ENCODE measurements around the gene TTLL5. TPM values are rescaled to one million over a fixed set of nuclear protein-coding genes. Genes with fewer than 3 reads are reported as not detected.

Gene TTLL5
- total RNA-seq, 1 experiment from 2014 or later: 34.7 TPM

DNA sequence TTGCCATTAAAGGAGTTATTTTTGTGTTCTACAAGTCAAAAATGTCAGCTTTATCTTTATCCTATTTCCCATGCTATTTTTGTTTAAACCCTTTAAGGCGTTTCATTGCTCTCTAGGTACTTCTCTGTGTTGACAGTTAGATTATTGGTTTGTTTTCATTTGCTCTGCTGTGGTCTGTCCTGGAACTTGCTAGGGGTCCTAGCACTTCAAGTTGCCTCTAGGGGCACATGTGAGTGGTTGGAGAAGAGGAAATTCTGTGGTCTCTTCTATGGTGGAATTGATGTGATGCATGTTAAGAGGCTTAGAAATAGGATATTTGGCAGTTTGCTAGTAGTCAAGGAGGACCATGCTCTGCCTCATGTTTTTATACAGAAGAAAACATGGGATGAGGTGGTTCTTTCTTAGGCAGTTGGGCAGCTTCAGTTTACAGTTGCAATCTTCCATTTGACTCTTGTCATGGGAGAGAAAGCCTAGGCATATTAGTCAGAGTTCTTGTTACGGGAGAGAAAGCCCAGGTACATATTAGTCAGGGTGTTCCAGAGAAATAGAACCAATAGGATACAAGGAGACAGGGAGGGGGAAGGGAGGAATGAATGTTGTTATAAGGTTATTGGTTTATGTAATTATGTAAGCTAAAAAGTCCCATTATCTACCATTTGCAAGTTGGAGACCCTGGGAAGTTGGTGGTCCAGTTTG is 14.4 kb downstream of the TTLL5 start:
- Histone ChIP-seq H3K9me3 (ENCODE audit: low read length) (no peaks in the 10 kb centered on the region), H3K4me2 (ENCODE audit: low read length) (no peak overlapping the region), H4K20me1 (ENCODE audit: low read length) (no peaks in the 10 kb centered on the region), H3K27me3 (ENCODE audit: low read length) (no peaks in the 10 kb centered on the region), H3K9ac (ENCODE audit: low read length) (no peak overlapping the region), H3K4me3 (ENCODE audit: low read length) (no peak overlapping the region), H3K36me3 (ENCODE audit: low read depth, low read length) (peaks cover 4% of the 10 kb centered on the region), H3F3A (ENCODE audit: low read length, unreplicated experiment) (no peaks in the 10 kb centered on the region), H3K27ac (ENCODE audit: low read length) (no peak overlapping the region), H2AFZ (ENCODE audit: low read length) (no peak overlapping the region), H3K9me2 (replicated peaks; ENCODE audit: low read length) (no peaks in the 10 kb centered on the region), H3K79me2 (ENCODE audit: low read length) (no peaks in the 10 kb centered on the region), H3K4me1 (ENCODE audit: insufficient read depth, low read length) (peaks cover 6% of the 10 kb centered on the region; the same call in 1 of the 2 replicates)
- CTCF ChIA-PET: no interaction called here
- POLR2A ChIA-PET (ENCODE audit: unreplicated experiment): no interaction called here
- DNase-seq: peak; percentile 26
- BruUV-seq (replicated peaks): no TSS peak
- ATAC-seq: no peak
- TF ChIP-seq, protein P1, sequence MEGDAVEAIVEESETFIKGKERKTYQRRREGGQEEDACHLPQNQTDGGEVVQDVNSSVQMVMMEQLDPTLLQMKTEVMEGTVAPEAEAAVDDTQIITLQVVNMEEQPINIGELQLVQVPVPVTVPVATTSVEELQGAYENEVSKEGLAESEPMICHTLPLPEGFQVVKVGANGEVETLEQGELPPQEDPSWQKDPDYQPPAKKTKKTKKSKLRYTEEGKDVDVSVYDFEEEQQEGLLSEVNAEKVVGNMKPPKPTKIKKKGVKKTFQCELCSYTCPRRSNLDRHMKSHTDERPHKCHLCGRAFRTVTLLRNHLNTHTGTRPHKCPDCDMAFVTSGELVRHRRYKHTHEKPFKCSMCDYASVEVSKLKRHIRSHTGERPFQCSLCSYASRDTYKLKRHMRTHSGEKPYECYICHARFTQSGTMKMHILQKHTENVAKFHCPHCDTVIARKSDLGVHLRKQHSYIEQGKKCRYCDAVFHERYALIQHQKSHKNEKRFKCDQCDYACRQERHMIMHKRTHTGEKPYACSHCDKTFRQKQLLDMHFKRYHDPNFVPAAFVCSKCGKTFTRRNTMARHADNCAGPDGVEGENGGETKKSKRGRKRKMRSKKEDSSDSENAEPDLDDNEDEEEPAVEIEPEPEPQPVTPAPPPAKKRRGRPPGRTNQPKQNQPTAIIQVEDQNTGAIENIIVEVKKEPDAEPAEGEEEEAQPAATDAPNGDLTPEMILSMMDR (conservative IDR thresholded peaks at IDR 0.05; ENCODE audit: low read depth, low read length): peak; percentile 44; the same call in 1 of the 2 replicates
- no peak for TF ChIP-seq EZH2 (IDR thresholded peaks at IDR 0.05; ENCODE audit: low read length, unreplicated experiment)
- intact Hi-C loops (cut with micrococcal nuclease): no loop called here

DNA sequence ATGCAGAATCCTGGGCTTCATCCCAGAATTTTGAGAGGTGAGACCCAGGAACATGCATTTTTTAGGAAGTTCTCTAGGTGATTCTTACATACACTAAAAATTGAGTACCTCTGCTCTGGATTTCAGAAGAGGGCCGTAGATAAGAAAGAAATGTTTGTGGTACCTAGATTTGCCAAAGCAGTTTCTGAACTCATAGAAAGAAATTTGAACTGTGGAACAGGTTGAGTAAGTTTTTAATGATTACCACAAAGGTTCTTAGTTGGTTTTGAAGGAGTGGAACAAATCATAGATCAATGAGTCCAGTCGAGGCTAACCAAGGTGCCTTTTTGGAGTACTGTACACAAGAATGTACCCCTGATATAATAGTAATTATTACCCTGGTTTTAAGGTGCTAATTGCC is 24.9 kb downstream of the TTLL5 start:
- Histone ChIP-seq H3K4me2 (ENCODE audit: low read length) (no peak overlapping the region), H3K4me1 (ENCODE audit: insufficient read depth, low read length) (no peaks in the 10 kb centered on the region), H3K27ac (ENCODE audit: low read length) (no peak overlapping the region), H4K20me1 (ENCODE audit: low read length) (no peaks in the 10 kb centered on the region), H3K79me2 (ENCODE audit: low read length) (no peaks in the 10 kb centered on the region), H3F3A (ENCODE audit: low read length, unreplicated experiment) (no peaks in the 10 kb centered on the region), H3K27me3 (ENCODE audit: low read length) (no peaks in the 10 kb centered on the region), H2AFZ (ENCODE audit: low read length) (no peak overlapping the region), H3K9me2 (replicated peaks; ENCODE audit: low read length) (no peaks in the 10 kb centered on the region), H3K4me3 (ENCODE audit: low read length) (no peak overlapping the region), H3K9ac (ENCODE audit: low read length) (no peak overlapping the region), H3K9me3 (ENCODE audit: low read length) (no peaks in the 10 kb centered on the region), H3K36me3 (ENCODE audit: low read depth, low read length) (peaks cover 31% of the 10 kb centered on the region; the same call in 1 of the 2 replicates)
- ChIA-PET CTCF (no interaction called here), POLR2A (ENCODE audit: unreplicated experiment) (no interaction called here)
- TF ChIP-seq, protein P1 (conservative IDR thresholded peaks at IDR 0.05; ENCODE audit: low read depth, low read length): no peak
- TF ChIP-seq EZH2phosphoT487 (IDR thresholded peaks at IDR 0.05; ENCODE audit: borderline replicate concordance, low read length) (no peak), EZH2 (IDR thresholded peaks at IDR 0.05; ENCODE audit: low read length, unreplicated experiment) (no peak)
- DNase-seq: no peak
- no peak for ATAC-seq
- intact Hi-C loops (cut with micrococcal nuclease): no loop called here
- BruUV-seq (replicated peaks): no TSS peak

DNA sequence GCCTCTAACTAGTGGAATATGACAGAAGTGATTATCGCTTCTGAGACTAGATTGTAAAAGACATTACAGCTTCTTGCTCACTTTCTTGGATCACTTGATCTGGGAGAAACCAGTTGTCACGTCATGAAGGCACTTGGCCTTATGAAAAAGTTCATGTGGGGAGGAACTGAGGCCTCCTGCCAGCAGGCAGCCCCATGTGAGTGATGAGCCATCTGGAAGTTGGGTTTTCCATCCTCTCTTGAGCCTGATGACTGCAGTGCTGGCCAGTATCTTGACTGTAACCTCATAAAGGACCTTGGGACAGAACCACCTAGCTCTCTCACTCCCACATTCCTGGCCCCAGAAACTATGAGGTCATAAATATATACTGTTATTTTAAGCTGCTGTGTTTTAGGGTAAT is 28.0 kb downstream of the TTLL5 start:
- TF ChIP-seq EZH2phosphoT487 (IDR thresholded peaks at IDR 0.05; ENCODE audit: borderline replicate concordance, low read length) (no peak), EZH2 (IDR thresholded peaks at IDR 0.05; ENCODE audit: low read length, unreplicated experiment) (no peak)
- TF ChIP-seq, protein P1 (conservative IDR thresholded peaks at IDR 0.05; ENCODE audit: low read depth, low read length): no peak
- ATAC-seq: no peak
- Histone ChIP-seq H3K4me2 (ENCODE audit: low read length) (no peak overlapping the region), H3K9ac (ENCODE audit: low read length) (no peak overlapping the region), H2AFZ (ENCODE audit: low read length) (no peak overlapping the region), H3K4me1 (ENCODE audit: insufficient read depth, low read length) (no peaks in the 10 kb centered on the region), H3K9me3 (ENCODE audit: low read length) (no peaks in the 10 kb centered on the region), H3K79me2 (ENCODE audit: low read length) (no peaks in the 10 kb centered on the region), H3K27ac (ENCODE audit: low read length) (no peak overlapping the region), H3K9me2 (replicated peaks; ENCODE audit: low read length) (no peaks in the 10 kb centered on the region), H3F3A (ENCODE audit: low read length, unreplicated experiment) (no peaks in the 10 kb centered on the region), H3K27me3 (ENCODE audit: low read length) (no peaks in the 10 kb centered on the region), H3K4me3 (ENCODE audit: low read length) (no peak overlapping the region), H3K36me3 (ENCODE audit: low read depth, low read length) (peaks cover 35% of the 10 kb centered on the region), H4K20me1 (ENCODE audit: low read length) (no peaks in the 10 kb centered on the region)
- intact Hi-C loops (cut with micrococcal nuclease): no loop called here
- BruUV-seq (replicated peaks): no TSS peak
- ChIA-PET POLR2A (ENCODE audit: unreplicated experiment) (no interaction called here), CTCF (no interaction called here)
- no peak for DNase-seq

Data from PC-3 (cell line).